ENCODE data around the gene GABRP. TPM values are rescaled to one million over a fixed set of nuclear protein-coding genes. Genes with fewer than 3 reads are reported as not detected.

Gene GABRP
- total RNA-seq, 2 experiments from 2014 or later, result not detected

GRCh38 chr5:170861917-170862766 lies 78.6 kb downstream of the GABRP start, which contains the start of gene RANBP17:
Gene RANBP17 (plus strand): TSS chr5:170862018.
- Histone ChIP-seq H3K27ac (ENCODE audit: low read depth, low read length, poor library complexity, severe bottlenecking) (no peak within 1 kb of the TSS), H3K36me3 (ENCODE audit: insufficient read depth, low read length) (no peaks in the 10 kb centered on the region), H2AFZ (ENCODE audit: low read length) (no peak within 1 kb of the TSS), H3K9me3 (ENCODE audit: low read length) (peaks cover 13% of the 10 kb centered on the region), H4K20me1 (ENCODE audit: insufficient read depth, low read length) (no peaks in the 10 kb centered on the region), H3K4me1 (ENCODE audit: insufficient read depth, low read length, poor library complexity, severe bottlenecking) (no peaks in the 10 kb centered on the region), H3K9me2 (ENCODE audit: insufficient read depth, low read length) (no peaks in the 10 kb centered on the region), H3K79me2 (ENCODE audit: insufficient read depth, low read depth, low read length) (no peaks in the 10 kb centered on the region), H3K4me3 (ENCODE audit: low read depth, low read length, poor library complexity, severe bottlenecking) (no peak within 1 kb of the TSS), H3K4me2 (ENCODE audit: low read length) (no peak within 1 kb of the TSS)
- ChIA-PET POLR2A (no interaction called here), CTCF (ENCODE audit: unreplicated experiment) (no interaction called here)
- TF ChIP-seq CTCF (conservative IDR thresholded peaks at IDR 0.05; ENCODE audit: low read length) (no peak), EZH2phosphoT487 (IDR thresholded peaks at IDR 0.05; ENCODE audit: borderline replicate concordance, low read depth, low read length) (no peak)
- no TSS peak for BruUV-seq (replicated peaks)
- DNase-seq (ENCODE audit: low spot score), result no peak
- intact Hi-C loops (cut with micrococcal nuclease; ENCODE audit: unreplicated experiment), result no loop called here

- peaks cover 13% of the 10 kb centered on the region for H3K9me3 ChIP-seq (ENCODE audit: low read length)
- H3K9me2 ChIP-seq (ENCODE audit: insufficient read depth, low read length), result no peaks in the 10 kb centered on the region
- ChIA-PET POLR2A (interaction anchor here (1.2 kb wide), 1 partner anchor 25 kb away, joined by 6 read pairs; no protein-coding TSS in a partner anchor), CTCF (ENCODE audit: unreplicated experiment) (no interaction called here)
- H4K20me1 ChIP-seq (ENCODE audit: insufficient read depth, low read length), result no peaks in the 10 kb centered on the region
- no peak for DNase-seq (ENCODE audit: low spot score)
- no peak overlapping the region for H2AFZ ChIP-seq (ENCODE audit: low read length)
- no peak overlapping the region for H3K27ac ChIP-seq (ENCODE audit: low read depth, low read length, poor library complexity, severe bottlenecking)
- TF ChIP-seq EZH2phosphoT487 (IDR thresholded peaks at IDR 0.05; ENCODE audit: borderline replicate concordance, low read depth, low read length) (no peak), CTCF (conservative IDR thresholded peaks at IDR 0.05; ENCODE audit: low read length) (no peak)
- intact Hi-C loops (cut with micrococcal nuclease; ENCODE audit: unreplicated experiment), result no loop called here
- BruUV-seq (replicated peaks), result no TSS peak
- no peak overlapping the region for H3K4me3 ChIP-seq (ENCODE audit: low read depth, low read length, poor library complexity, severe bottlenecking)
- no peaks in the 10 kb centered on the region for H3K36me3 ChIP-seq (ENCODE audit: insufficient read depth, low read length)
- H3K79me2 ChIP-seq (ENCODE audit: insufficient read depth, low read depth, low read length), result no peaks in the 10 kb centered on the region
- H3K4me1 ChIP-seq (ENCODE audit: insufficient read depth, low read length, poor library complexity, severe bottlenecking), result no peaks in the 10 kb centered on the region
- H3K4me2 ChIP-seq (ENCODE audit: low read length), result no peak overlapping the region
These were observed 80.1 kb downstream of the GABRP start for GRCh38 chr5:170863646-170864045.

Other genes with a start within 250 kb of the GABRP start
- gene RANBP17, start 78.3 kb downstream of the GABRP start, total RNA-seq (2014; rRNA removed; shearing (Covaris generic)), result not detected in 2 replicates
- gene RANBP17, start 78.3 kb downstream of the GABRP start, total RNA-seq (2022), result not detected in 2 replicates